Keratinocyte (primary cell): ENCODE results near the gene PNMA8B.

Experiments used
- CTCF ChIP-seq, 3 experiments: IDR thresholded peaks in 1 of 3; conservative IDR thresholded peaks in 1 of 3; optimal IDR thresholded peaks in 1 of 3; 2 replicates in 2 of 3; 3 replicates in 1 of 3; pipeline versions ENCODE3 to v1.5.1; 2011; ENCODE audit warnings: low read length in 3 of 3, mild to moderate bottlenecking in 3 of 3, moderate library complexity in 2 of 3, control low read depth in 1 of 3, inconsistent platforms in 1 of 3; ENCODE audit not compliant: insufficient read depth in 2 of 3; ENCODE audit errors: extremely low read depth in 1 of 3
- EZH2 ChIP-seq: IDR thresholded peaks from one replicate; pipeline ENCODE4 v1.6.1; 2012; ENCODE audit warnings: inconsistent platforms, mild to moderate bottlenecking, low read length, moderate library complexity

- no peak for TF ChIP-seq CTCF (optimal IDR thresholded peaks at IDR 0.05 in 1 of 3, IDR thresholded peaks at IDR 0.05 in 1 of 3, conservative IDR thresholded peaks at IDR 0.05 in 1 of 3; ENCODE audit: extremely low read depth in 1 of 3, insufficient read depth in 2 of 3, low read length in 3 of 3)
- TF ChIP-seq EZH2 = no peak
These were observed 19.6 kb upstream of the PNMA8B start for GRCh38 chr19:46515290-46515609.
